Lower lobe of right lung (tissue), 2 donors: ENCODE data around the gene OR6C76. TPM values are rescaled to one million over a fixed set of nuclear protein-coding genes. Genes with fewer than 3 reads are reported as not detected.

Experiments
- ATAC-seq, 2 donors: fragments of 200-7000 bp; cut with Tn5 transposase; one replicate each; pipeline ENCODE4 v1.9.1; 2020 to 2022; ENCODE audit warnings: mild to moderate bottlenecking in 2 of 2, moderate library complexity in 2 of 2
- DNase-seq: peaks from one replicate; pipeline ENCODE4 v3.0.0-alpha.2; 2020
- H3K27ac ChIP-seq: fragments of 200-600 bp; one replicate; pipeline ENCODE4 v1.8.0; 2022
- H3K27me3 ChIP-seq: fragments of 200-600 bp; one replicate; pipeline ENCODE4 v1.8.0; 2022; ENCODE audit warnings: low read depth
- H3K36me3 ChIP-seq: fragments of 200-600 bp; one replicate; pipeline ENCODE4 v1.8.0; 2022; ENCODE audit warnings: mild to moderate bottlenecking
- H3K4me1 ChIP-seq: fragments of 200-600 bp; one replicate; pipeline ENCODE4 v1.8.0; 2022
- H3K4me3 ChIP-seq: fragments of 200-600 bp; one replicate; pipeline ENCODE4 v1.8.0; 2022; ENCODE audit warnings: mild to moderate bottlenecking
- H3K9me3 ChIP-seq: fragments of 200-600 bp; one replicate; pipeline ENCODE4 v1.8.0; 2022
- intact Hi-C: fragments of 100-400 bp; cut with DNase I; formaldehyde crosslinking; loops from one replicate; pipeline ENCODE4 v1.11.0; 2022
- total RNA-seq: library from RNA; stranded (reverse); fragmentation: NEBNext Ultra II Directional; extraction: Animal tissue kit (Norgen Biotek cat#: 25700); gene quantifications from one replicate; pipeline ENCODE4 v1.2.1, GENCODE V29; 2021
- TF ChIP-seq, protein P1 (sequence below): fragments of 200-600 bp; IDR thresholded peaks from one replicate; pipeline ENCODE4 v1.8.0; 2022; ENCODE audit warnings: antibody characterized with exemption, mild to moderate bottlenecking
- donor health status: DM: no; HTN: yes; CAD: no; lungs with severe emphysema.

OR6C76 gene
- total RNA-seq, 1 donor from 2014 or later = not detected

DNA sequence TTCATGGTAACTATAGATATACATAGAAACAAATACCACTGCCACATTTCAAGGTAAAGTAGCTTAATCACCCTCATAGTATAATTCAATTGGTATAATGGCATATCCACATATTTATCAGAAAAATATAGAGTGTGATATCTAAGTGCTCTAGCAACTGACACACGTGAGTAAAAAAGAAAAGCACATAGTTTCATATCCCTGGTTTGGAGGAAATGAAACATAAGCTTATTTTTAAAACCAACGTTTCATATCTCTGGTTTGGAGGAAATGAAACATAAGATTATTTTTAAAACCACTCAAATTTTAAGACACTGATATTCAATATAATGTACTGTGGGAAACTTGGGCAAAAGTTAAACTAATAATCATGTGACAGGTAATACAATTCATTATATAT, 41.8 kb downstream of the OR6C76 start:
- no peak for DNase-seq
- Histone ChIP-seq H3K27me3 (no peaks in the 10 kb centered on the region), H3K4me1 (no peaks in the 10 kb centered on the region), H3K9me3 (no peaks in the 10 kb centered on the region), H3K36me3 (no peaks in the 10 kb centered on the region), H3K27ac (no peak overlapping the region), H3K4me3 (no peak overlapping the region)
- ATAC-seq = no peak
- intact Hi-C loops = no loop called here
- TF ChIP-seq, protein P1, sequence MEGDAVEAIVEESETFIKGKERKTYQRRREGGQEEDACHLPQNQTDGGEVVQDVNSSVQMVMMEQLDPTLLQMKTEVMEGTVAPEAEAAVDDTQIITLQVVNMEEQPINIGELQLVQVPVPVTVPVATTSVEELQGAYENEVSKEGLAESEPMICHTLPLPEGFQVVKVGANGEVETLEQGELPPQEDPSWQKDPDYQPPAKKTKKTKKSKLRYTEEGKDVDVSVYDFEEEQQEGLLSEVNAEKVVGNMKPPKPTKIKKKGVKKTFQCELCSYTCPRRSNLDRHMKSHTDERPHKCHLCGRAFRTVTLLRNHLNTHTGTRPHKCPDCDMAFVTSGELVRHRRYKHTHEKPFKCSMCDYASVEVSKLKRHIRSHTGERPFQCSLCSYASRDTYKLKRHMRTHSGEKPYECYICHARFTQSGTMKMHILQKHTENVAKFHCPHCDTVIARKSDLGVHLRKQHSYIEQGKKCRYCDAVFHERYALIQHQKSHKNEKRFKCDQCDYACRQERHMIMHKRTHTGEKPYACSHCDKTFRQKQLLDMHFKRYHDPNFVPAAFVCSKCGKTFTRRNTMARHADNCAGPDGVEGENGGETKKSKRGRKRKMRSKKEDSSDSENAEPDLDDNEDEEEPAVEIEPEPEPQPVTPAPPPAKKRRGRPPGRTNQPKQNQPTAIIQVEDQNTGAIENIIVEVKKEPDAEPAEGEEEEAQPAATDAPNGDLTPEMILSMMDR = no peak

DNA sequence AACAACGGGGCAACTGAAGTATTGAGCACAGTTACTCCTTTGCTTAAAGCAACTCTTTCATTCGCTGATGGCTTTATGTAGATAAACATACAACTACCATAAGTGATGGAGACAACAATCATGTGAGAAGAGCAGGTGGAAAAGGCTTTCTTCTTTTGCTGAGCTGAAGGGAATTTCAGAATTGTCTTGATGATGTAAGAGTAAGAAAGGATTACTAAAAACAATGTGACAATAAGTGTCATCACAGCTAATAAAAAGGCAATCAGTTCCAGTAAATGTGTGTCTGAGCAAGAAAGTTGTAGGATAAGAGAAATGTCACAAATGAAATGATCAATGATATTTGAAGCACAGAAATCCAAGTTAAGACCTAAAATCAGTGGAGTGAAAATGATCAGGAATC, 43.2 kb downstream of the OR6C76 start:
- Histone ChIP-seq H3K36me3 (no peaks in the 10 kb centered on the region), H3K9me3 (no peaks in the 10 kb centered on the region), H3K4me3 (no peak overlapping the region), H3K4me1 (no peaks in the 10 kb centered on the region), H3K27ac (no peak overlapping the region), H3K27me3 (no peaks in the 10 kb centered on the region)
- ATAC-seq (no peak), DNase-seq (no peak)
- intact Hi-C loops = no loop called here
- TF ChIP-seq, protein P1 = no peak

DNA sequence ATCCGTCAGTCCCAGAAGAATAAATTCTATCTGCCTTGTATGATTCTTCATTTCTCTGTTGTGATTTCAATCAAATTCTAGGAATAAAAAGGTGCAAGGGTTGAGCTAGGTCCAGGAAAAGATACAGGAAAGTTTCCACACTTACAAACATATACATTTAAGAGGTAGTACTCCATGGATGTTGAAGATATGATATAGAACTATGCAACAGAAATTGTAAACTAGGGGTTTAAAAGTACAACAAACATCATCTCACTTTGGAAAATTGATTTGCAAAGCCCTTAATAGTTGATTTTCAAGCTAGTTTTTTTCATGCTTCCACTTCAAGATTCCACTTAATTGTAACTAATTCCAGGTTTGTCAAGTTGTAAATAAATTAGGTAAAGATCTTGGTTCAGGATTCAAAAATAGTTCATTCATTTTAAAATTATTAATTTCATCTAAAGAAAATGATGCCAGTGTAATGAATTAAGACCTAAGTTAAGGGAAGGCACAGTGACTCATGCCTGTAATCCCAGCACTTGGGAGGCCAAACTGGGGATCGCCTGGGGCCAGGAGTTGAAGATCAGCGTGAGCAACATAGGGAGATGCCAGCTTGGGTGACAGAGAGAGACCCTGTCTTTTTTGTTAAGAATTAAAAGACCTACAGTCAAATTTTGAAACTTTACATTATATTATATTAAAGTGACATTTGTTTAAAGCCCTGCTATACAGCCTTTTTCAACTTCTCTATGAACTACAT, 44.2 kb downstream of the OR6C76 start, which contains the start of gene OR6C70:
TSS of gene OR6C70 (minus strand) at position 51 of the 742 bp plus-strand sequence. CDS start at position 51, 0 bp downstream.
- no peak for ATAC-seq
- Histone ChIP-seq H3K27me3 (no peaks in the 10 kb centered on the region), H3K4me1 (no peaks in the 10 kb centered on the region), H3K4me3 (no peak within 1 kb of the TSS), H3K27ac (no peak within 1 kb of the TSS), H3K36me3 (no peaks in the 10 kb centered on the region), H3K9me3 (no peaks in the 10 kb centered on the region)
- DNase-seq = no peak
- intact Hi-C loops = no loop called here
- TF ChIP-seq, protein P1 = no peak

DNA sequence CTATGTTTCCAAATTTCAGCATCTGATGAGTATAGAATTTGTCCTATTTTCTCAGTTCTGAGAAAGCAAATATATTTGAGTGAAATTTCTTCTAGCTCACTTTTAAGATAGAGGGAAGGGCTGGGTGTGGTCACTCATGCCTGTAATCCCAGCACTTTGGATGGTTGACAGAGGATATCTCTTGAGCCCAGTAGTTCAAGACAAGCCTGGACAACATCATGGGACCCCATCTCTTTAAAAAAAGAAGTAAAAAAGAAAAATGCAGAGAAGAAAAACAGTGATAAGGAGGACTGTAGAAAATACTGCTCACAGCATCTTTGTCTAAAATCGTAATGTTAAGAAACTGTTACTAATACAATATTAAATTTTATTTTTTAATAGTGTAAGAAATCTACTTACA, 46.2 kb downstream of the OR6C76 start:
- intact Hi-C loops = no loop called here
- TF ChIP-seq, protein P1 = no peak
- Histone ChIP-seq H3K4me1 (no peaks in the 10 kb centered on the region), H3K4me3 (no peak overlapping the region), H3K36me3 (no peaks in the 10 kb centered on the region), H3K27me3 (no peaks in the 10 kb centered on the region), H3K27ac (no peak overlapping the region), H3K9me3 (no peaks in the 10 kb centered on the region)
- ATAC-seq (no peak), DNase-seq (no peak)

Other genes with a start within 250 kb of the OR6C76 start
- not detected for gene OR10A7, start 205.2 kb upstream of the OR6C76 start, total RNA-seq
- gene OR6C74, start 181.6 kb upstream of the OR6C76 start, total RNA-seq = not detected
- gene OR6C6, start 129.7 kb upstream of the OR6C76 start, total RNA-seq = not detected
- not detected for gene OR6C1, start 111.9 kb upstream of the OR6C76 start, total RNA-seq
- not detected for gene OR6C3, start 95.5 kb upstream of the OR6C76 start, total RNA-seq
- gene OR6C75, start 63.3 kb upstream of the OR6C76 start, total RNA-seq = not detected
- not detected for gene OR6C65, start 25.7 kb upstream of the OR6C76 start, total RNA-seq
- gene OR6C2, start 17.8 kb downstream of the OR6C76 start, total RNA-seq = not detected
- gene OR6C70, start 43.9 kb downstream of the OR6C76 start, total RNA-seq = not detected
- not detected for gene OR6C68, start 66.1 kb downstream of the OR6C76 start, total RNA-seq
- not detected for gene OR6C4, start 123.3 kb downstream of the OR6C76 start, total RNA-seq
- gene OR2AP1, start 146.2 kb downstream of the OR6C76 start, total RNA-seq = not detected
- gene OR10P1, start 210.6 kb downstream of the OR6C76 start, total RNA-seq = not detected